IPS-20b (cell line): ENCODE measurements around the gene MCM7.
"Not testable (repeated sequence)": the region's sequence is repeated elsewhere in the genome, so short reads cannot be mapped to it uniquely, and the experiment has no call there.

Experiments used
- H3K27ac ChIP-seq: one replicate; pipeline ENCODE4 v1.5.1; 2013; ENCODE audit warnings: low read length
- H3K27me3 ChIP-seq: 2 replicates; pipeline ENCODE4 v1.6.1; 2013; ENCODE audit warnings: mild to moderate bottlenecking, low read length, inconsistent platforms; ENCODE audit not compliant: insufficient read depth
- H3K36me3 ChIP-seq: 2 replicates; pipeline ENCODE4 v1.6.1; 2013; ENCODE audit warnings: low read depth, mild to moderate bottlenecking, inconsistent platforms, low read length, moderate library complexity; ENCODE audit not compliant: insufficient read depth
- H3K4me1 ChIP-seq: 2 replicates; pipeline ENCODE4 v1.6.1; 2013; ENCODE audit warnings: mild to moderate bottlenecking, control low read depth, inconsistent platforms, low read length, moderate library complexity; ENCODE audit not compliant: insufficient read depth
- H3K4me3 ChIP-seq: 2 replicates; pipeline ENCODE4 v1.5.1; 2013; ENCODE audit warnings: mild to moderate bottlenecking, low read length, inconsistent platforms
- H3K9ac ChIP-seq: 2 replicates; pipeline ENCODE4 v1.6.1; 2013; ENCODE audit warnings: low read depth, mild to moderate bottlenecking, inconsistent platforms, low read length, moderate library complexity
- H3K9me3 ChIP-seq: 2 replicates; pipeline ENCODE4 v1.6.1; 2013; ENCODE audit warnings: mild to moderate bottlenecking, low read depth, low read length, inconsistent platforms; ENCODE audit not compliant: insufficient read depth

The MCM7 gene

GRCh38 chr7:100130608-100131453, 29.6 kb upstream of the MCM7 start:
- no peaks in the 10 kb centered on the region for H3K36me3 ChIP-seq
- H3K27me3 ChIP-seq, result peaks cover 28% of the 10 kb centered on the region
- peak overlapping the region; percentile 30; the same call in 1 of the 2 replicates for H3K9ac ChIP-seq
- H3K4me3 ChIP-seq, result peak overlapping the region; percentile 51; the same call in 1 of the 2 replicates
- H3K9me3 ChIP-seq, result no peaks in the 10 kb centered on the region
- no peak overlapping the region for H3K27ac ChIP-seq
- H3K4me1 ChIP-seq, result peaks cover 3% of the 10 kb centered on the region; the same call in 1 of the 2 replicates

DNA sequence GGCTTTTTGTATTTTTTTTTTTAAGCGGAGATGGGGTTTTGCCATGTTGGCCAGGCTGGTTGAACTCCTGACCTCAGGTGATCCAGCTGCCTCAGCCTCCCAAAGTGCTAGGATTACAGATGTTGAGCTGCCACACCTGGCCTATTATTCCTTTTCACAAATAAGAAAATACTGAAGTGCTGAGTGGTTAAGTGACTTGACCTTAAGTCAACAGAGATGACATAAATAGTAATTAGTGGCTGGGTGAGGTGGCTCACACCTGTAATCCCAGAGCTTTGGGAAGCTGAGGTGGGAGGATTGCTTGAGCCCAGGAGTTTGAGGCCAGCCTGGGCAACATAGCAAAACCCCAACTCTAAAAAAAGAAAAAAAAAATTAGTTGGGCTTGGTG, 29.0 kb upstream of the MCM7 start:
- not testable (repeated sequence) for H3K9me3 ChIP-seq, H3K4me1 ChIP-seq, H3K4me3 ChIP-seq, H3K36me3 ChIP-seq, H3K9ac ChIP-seq, H3K27ac ChIP-seq
- peaks cover 28% of the 10 kb centered on the region for H3K27me3 ChIP-seq

- H3K4me3 ChIP-seq, result peak overlapping the region; percentile 92; the same call in 1 of the 2 replicates
- H3K9me3 ChIP-seq, result no peaks in the 10 kb centered on the region
- peaks cover 3% of the 10 kb centered on the region; the same call in 1 of the 2 replicates for H3K4me1 ChIP-seq
- no peak overlapping the region for H3K27ac ChIP-seq
- 0 out of 2 replicates have a peak, but pooled peaks cover 6% of the 10 kb centered on the region for H3K36me3 ChIP-seq
- peaks cover 28% of the 10 kb centered on the region for H3K27me3 ChIP-seq
- H3K9ac ChIP-seq, result no peak overlapping the region
Measured at GRCh38 chr7:100128637-100128963, 27.4 kb upstream of the MCM7 start.

DNA sequence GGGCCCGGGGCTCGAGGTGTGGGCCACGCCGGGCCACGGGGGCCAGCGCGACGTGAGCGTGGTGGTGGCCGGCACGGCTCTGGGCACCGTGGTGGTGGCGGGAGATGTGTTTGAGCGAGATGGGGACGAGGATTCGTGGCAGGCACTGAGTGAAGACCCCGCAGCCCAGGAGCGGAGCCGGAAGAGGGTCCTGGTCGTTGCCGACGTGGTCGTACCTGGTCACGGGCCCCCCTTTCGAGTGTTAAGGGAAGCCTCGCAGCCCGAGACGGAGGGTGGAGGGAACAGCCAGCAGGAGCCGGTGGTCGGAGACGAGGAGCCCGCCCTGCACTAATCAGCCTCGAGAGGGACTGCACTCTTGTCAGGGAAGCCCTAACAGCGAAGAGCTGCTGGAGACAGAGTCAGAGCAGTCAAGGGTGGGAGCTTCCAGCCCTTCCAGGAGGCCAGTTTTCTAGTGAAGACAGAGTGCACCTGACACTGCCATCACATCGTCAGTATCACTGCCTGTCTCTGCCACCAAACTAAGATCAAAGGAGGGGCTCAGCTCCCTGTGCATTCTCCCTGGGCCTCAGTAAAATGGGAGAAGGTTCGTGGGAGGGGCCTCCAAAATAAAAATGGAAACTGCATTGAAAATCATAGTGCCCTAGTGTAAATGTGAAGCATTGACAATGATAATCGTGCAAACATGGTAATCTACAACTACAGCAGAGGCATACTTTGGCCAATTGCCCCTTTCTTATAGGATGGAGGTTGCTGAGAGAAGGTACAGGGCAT, 26.9 kb upstream of the MCM7 start:
- H3K27ac ChIP-seq, result no peak overlapping the region
- H3K9ac ChIP-seq, result peak overlapping the region; percentile 88; the same call in 1 of the 2 replicates

DNA sequence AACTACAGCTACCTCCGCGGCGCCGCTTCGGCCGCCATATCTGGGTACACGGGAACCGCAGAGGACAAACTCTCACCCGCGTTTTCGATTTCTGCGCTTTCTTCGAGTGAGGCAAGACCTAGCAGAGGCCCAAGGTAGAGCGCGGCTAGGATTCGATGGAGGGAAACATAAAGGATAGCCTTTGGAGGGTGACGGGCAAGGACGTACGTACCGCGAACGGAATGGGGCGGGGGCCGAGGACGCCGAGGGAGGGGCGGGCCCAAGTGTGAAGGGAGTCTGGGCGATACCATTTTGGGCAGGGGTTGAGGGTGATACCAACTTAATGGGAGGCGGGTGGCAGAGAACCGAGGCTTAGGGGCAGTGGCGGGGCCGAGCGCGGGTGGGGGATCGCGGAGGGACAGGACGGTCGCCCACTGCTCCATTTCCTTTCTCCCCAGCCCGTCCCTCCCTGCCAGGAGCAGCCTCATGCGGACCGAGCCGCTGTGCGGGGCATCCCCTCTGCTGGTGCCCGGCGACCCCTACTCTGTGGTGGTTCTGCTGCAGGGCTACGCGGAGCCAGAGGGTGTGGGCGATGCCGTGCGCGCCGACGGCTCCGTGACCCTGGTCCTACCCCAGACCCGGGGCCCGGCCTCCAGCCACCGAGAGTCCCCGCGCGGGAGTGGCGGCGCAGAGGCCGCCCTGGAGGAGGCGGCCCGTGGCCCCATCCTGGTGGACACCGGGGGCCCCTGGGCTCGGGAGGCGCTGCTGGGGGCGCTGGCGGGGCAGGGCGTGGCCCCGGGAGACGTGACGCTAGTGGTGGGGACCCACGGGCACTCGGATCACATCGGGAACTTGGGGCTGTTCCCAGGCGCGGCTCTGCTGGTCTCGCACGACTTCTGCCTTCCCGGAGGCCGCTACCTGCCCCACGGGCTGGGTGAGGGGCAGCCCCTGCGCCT, 26.0 kb upstream of the MCM7 start, which contains the start of gene MBLAC1:
Gene MBLAC1, plus strand, starts transcription at position 37 of the 935 bp plus-strand sequence. Its CDS starts 429 bp downstream, at position 466.
- H3K27me3 ChIP-seq, result peaks cover 28% of the 10 kb centered on the region
- H3K27ac ChIP-seq, result peak within 1 kb of the TSS; percentile 65
- H3K9me3 ChIP-seq, result no peaks in the 10 kb centered on the region
- peak within 1 kb of the TSS; percentile 92 for H3K4me3 ChIP-seq
- H3K4me1 ChIP-seq, result peaks cover 3% of the 10 kb centered on the region; the same call in 1 of the 2 replicates
- H3K36me3 ChIP-seq, result 0 out of 2 replicates have a peak, but pooled peaks cover 6% of the 10 kb centered on the region
- H3K9ac ChIP-seq, result peak within 1 kb of the TSS; percentile 88

More for the DNA sequence above, 26.9 kb upstream of the MCM7 start:
- no peaks in the 10 kb centered on the region for H3K9me3 ChIP-seq
- peak overlapping the region; percentile 92 for H3K4me3 ChIP-seq
- peaks cover 3% of the 10 kb centered on the region; the same call in 1 of the 2 replicates for H3K4me1 ChIP-seq
- H3K27me3 ChIP-seq, result peaks cover 28% of the 10 kb centered on the region
- 0 out of 2 replicates have a peak, but pooled peaks cover 6% of the 10 kb centered on the region for H3K36me3 ChIP-seq

- H3K9me3 ChIP-seq, result no peaks in the 10 kb centered on the region
- H3K4me1 ChIP-seq, result peaks cover 3% of the 10 kb centered on the region; the same call in 1 of the 2 replicates
- H3K36me3 ChIP-seq, result 0 out of 2 replicates have a peak, but pooled peaks cover 6% of the 10 kb centered on the region
- H3K4me3 ChIP-seq, result peak overlapping the region; percentile 92
- peak overlapping the region; percentile 88 for H3K9ac ChIP-seq
- H3K27me3 ChIP-seq, result peaks cover 28% of the 10 kb centered on the region
- peak overlapping the region; percentile 65 for H3K27ac ChIP-seq
Measured at GRCh38 chr7:100126239-100126930, 25.2 kb upstream of the MCM7 start.

GRCh38 chr7:100124301-100125230, 23.4 kb upstream of the MCM7 start:
- Histone ChIP-seq H3K4me1 (0 out of 2 replicates have a peak, but pooled peaks cover 5% of the 10 kb centered on the region), H3K36me3 (0 out of 2 replicates have a peak, but pooled peaks cover 6% of the 10 kb centered on the region), H3K9me3 (no peaks in the 10 kb centered on the region), H3K4me3 (no peak overlapping the region), H3K9ac (no peak overlapping the region), H3K27ac (no peak overlapping the region), H3K27me3 (peaks cover 22% of the 10 kb centered on the region)

GRCh38 chr7:100122568-100122967, 21.4 kb upstream of the MCM7 start:
- Histone ChIP-seq H3K9ac (no peak overlapping the region), H3K36me3 (0 out of 2 replicates have a peak, but pooled peaks cover 6% of the 10 kb centered on the region), H3K27me3 (peaks cover 2% of the 10 kb centered on the region; the same call in 1 of the 2 replicates), H3K9me3 (no peaks in the 10 kb centered on the region), H3K4me1 (0 out of 2 replicates have a peak, but pooled peaks cover 5% of the 10 kb centered on the region), H3K4me3 (no peak overlapping the region), H3K27ac (no peak overlapping the region)

DNA sequence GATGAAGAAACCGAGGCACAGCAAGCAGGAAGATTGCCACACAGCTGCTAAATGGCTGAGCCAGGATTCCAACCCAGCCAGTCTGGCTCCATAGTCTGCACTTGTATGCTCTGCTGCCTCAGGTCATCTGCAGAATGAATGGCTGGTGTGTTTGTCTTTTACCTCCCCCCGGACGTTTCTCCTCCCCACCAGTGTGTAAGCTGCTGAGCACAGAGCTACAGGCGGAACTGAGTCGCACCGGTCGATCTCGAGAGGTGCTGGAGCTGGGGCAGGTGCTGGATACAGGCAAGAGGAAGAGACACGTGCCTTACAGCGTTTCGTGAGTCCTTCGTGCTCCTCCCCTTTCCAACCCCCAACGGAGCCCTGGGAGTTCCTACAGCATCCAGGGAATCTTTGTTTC, 20.9 kb upstream of the MCM7 start:
- Histone ChIP-seq H3K9me3 (no peaks in the 10 kb centered on the region), H3K4me1 (0 out of 2 replicates have a peak, but pooled peaks cover 5% of the 10 kb centered on the region), H3K27ac (no peak overlapping the region), H3K9ac (no peak overlapping the region), H3K36me3 (0 out of 2 replicates have a peak, but pooled peaks cover 6% of the 10 kb centered on the region), H3K27me3 (no peaks in the 10 kb centered on the region), H3K4me3 (no peak overlapping the region)

DNA sequence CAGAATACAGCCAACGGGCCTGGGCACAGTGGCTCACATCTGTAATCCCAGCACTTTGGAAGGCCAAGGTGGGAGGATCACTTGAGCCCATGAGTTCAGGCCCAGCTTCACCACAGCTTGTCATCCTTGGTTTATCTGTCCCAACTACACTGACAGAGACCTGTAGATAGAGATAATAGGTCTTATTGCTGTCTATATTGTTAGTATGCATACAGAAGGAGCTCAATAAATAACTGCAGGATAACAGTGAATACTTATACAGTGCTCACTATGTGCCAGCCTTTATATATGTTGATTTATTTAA, 19.5 kb upstream of the MCM7 start:
- Histone ChIP-seq H3K9ac (no peak overlapping the region), H3K27me3 (no peaks in the 10 kb centered on the region), H3K4me3 (peak overlapping the region; percentile 92; the same call in 1 of the 2 replicates), H3K27ac (no peak overlapping the region), H3K36me3 (0 out of 2 replicates have a peak, but pooled peaks cover 10% of the 10 kb centered on the region), H3K9me3 (no peaks in the 10 kb centered on the region), H3K4me1 (0 out of 2 replicates have a peak, but pooled peaks cover 5% of the 10 kb centered on the region)
